GM23338 (cell line): ENCODE measurements around the gene GPR146. TPM values are rescaled to one million over a fixed set of nuclear protein-coding genes. Genes with fewer than 3 reads are reported as not detected.

Experiments used
- ATAC-seq: fragments of 200-7000 bp; cut with Tn5 transposase; 3 replicates; pipeline ENCODE4 v1.9.1; 2020
- DNase-seq: peaks from one replicate; pipeline ENCODE4 v3.0.0-alpha.2; 2015; ENCODE audit warnings: low spot score
- H2AFZ ChIP-seq: fragments of 200-600 bp; sonication (generic); 2 replicates; pipeline ENCODE4 v1.8.0; 2016; ENCODE audit warnings: antibody characterized with exemption, mild to moderate bottlenecking, moderate library complexity
- H3F3A ChIP-seq: fragments of 200-600 bp; sonication (generic); replicated peaks from 2 replicates; pipeline ENCODE4 v1.8.0; 2017; ENCODE audit warnings: antibody characterized with exemption, mixed run types, low read depth
- H3K27ac ChIP-seq: fragments of 200-600 bp; sonication (generic); 2 replicates; pipeline ENCODE4 v1.6.1; 2016; ENCODE audit warnings: low read depth
- H3K27me3 ChIP-seq: fragments of 200-600 bp; sonication (generic); 2 replicates; pipeline ENCODE4 v1.8.0; 2016; ENCODE audit warnings: mild to moderate bottlenecking, mixed run types, moderate library complexity; ENCODE audit not compliant: insufficient read depth
- H3K36me3 ChIP-seq: fragments of 200-600 bp; sonication (generic); 2 replicates; pipeline ENCODE4 v1.8.0; 2016; ENCODE audit warnings: mild to moderate bottlenecking; ENCODE audit not compliant: insufficient read depth
- H3K4me1 ChIP-seq: fragments of 200-600 bp; sonication (generic); 2 replicates; pipeline ENCODE4 v1.8.0; 2016; ENCODE audit warnings: mild to moderate bottlenecking, moderate library complexity; ENCODE audit not compliant: insufficient read depth
- H3K4me2 ChIP-seq: fragments of 200-600 bp; sonication (generic); 2 replicates; pipeline ENCODE4 v1.7.1; 2017; ENCODE audit warnings: mixed run types
- H3K4me3 ChIP-seq: fragments of 200-600 bp; sonication (generic); 2 replicates; pipeline ENCODE4 v1.6.1; 2016; ENCODE audit warnings: mixed run types
- H3K79me2 ChIP-seq: fragments of 200-600 bp; sonication (generic); replicated peaks from 2 replicates; pipeline ENCODE4 v1.8.0; 2017; ENCODE audit warnings: mild to moderate bottlenecking; ENCODE audit not compliant: insufficient read depth
- H3K9me2 ChIP-seq: fragments of 200-600 bp; sonication (generic); 2 replicates; pipeline ENCODE4 v1.8.0; 2017; ENCODE audit not compliant: insufficient read depth
- H4K20me1 ChIP-seq: fragments of 200-600 bp; sonication (generic); replicated peaks from 2 replicates; pipeline ENCODE4 v1.8.0; 2017; ENCODE audit warnings: mild to moderate bottlenecking; ENCODE audit not compliant: insufficient read depth
- H3K27ac Mint-ChIP-seq: 2 replicates; pipeline ENCODE4 v1.8.0; 2020; ENCODE audit warnings: inconsistent platforms, mild to moderate bottlenecking, moderate library complexity, mixed read lengths
- H3K27me3 Mint-ChIP-seq: 3 replicates; pipeline ENCODE4 v1.8.0; 2022; ENCODE audit warnings: low read depth, mild to moderate bottlenecking, moderate library complexity, mixed read lengths, inconsistent platforms; ENCODE audit not compliant: insufficient read depth, poor library complexity
- H3K36me3 Mint-ChIP-seq: 3 replicates; pipeline ENCODE4 v1.8.0; 2021; ENCODE audit warnings: low read depth, mild to moderate bottlenecking, inconsistent platforms, moderate library complexity, mixed read lengths
- H3K4me1 Mint-ChIP-seq: 3 replicates; pipeline ENCODE4 v1.8.0; 2020; ENCODE audit warnings: mild to moderate bottlenecking, inconsistent platforms, mixed read lengths
- H3K4me3 Mint-ChIP-seq: 3 replicates; pipeline ENCODE4 v1.8.0; 2021; ENCODE audit warnings: moderate library complexity, mild to moderate bottlenecking, inconsistent platforms, mixed read lengths
- H3K9me3 Mint-ChIP-seq: 3 replicates; pipeline ENCODE4 v1.8.0; 2020; ENCODE audit warnings: moderate library complexity, mild to moderate bottlenecking, inconsistent platforms, mixed read lengths
- CREB1 ChIP-seq: fragments of 250-450 bp; sonication (Bioruptor Pico); IDR thresholded peaks from 2 replicates; pipeline ENCODE4 v1.5.0; 2020; ENCODE audit warnings: low read depth, mild to moderate bottlenecking, moderate library complexity
- ETS1 ChIP-seq: IDR thresholded peaks from 2 replicates; pipeline ENCODE4 v1.6.1; 2016; ENCODE audit warnings: antibody characterized with exemption
- EZH2 ChIP-seq: fragments of 200-600 bp; sonication (generic); IDR thresholded peaks from one replicate; pipeline ENCODE4 v1.8.0; 2017; ENCODE audit warnings: antibody characterized with exemption, mild to moderate bottlenecking, low read depth; ENCODE audit not compliant: unreplicated experiment
- JUNB ChIP-seq: IDR thresholded peaks from one replicate; pipeline ENCODE4 v1.6.1; 2016; ENCODE audit warnings: antibody characterized with exemption; ENCODE audit not compliant: unreplicated experiment
- NANOG ChIP-seq: IDR thresholded peaks from 2 replicates; pipeline ENCODE4 v1.6.1; 2016; ENCODE audit warnings: antibody characterized with exemption, borderline replicate concordance
- POLR2AphosphoS5 ChIP-seq: IDR thresholded peaks from 2 replicates; pipeline ENCODE4 v1.6.1; 2016; ENCODE audit warnings: antibody characterized with exemption, low read depth
- ZNF114 ChIP-seq: fragments of 250-450 bp; sonication (Bioruptor Pico); IDR thresholded peaks from 2 replicates; pipeline ENCODE4 v1.5.0; 2020; ENCODE audit warnings: mild to moderate bottlenecking, moderate library complexity
- ZNF331 ChIP-seq: fragments of 250-450 bp; sonication (Bioruptor Pico); IDR thresholded peaks from 2 replicates; pipeline ENCODE4 v1.5.0; 2020; ENCODE audit warnings: low read depth, mild to moderate bottlenecking, moderate library complexity
- ZNF462 ChIP-seq: fragments of 250-450 bp; sonication (Bioruptor Pico); IDR thresholded peaks from 2 replicates; pipeline ENCODE4 v1.5.0; 2020; ENCODE audit warnings: mild to moderate bottlenecking, moderate library complexity
- polyA plus RNA-seq: library from polyadenylated mRNA; unstranded; fragments of >200 nt; fragmentation: Nextera tagmentation; extraction: Ambion mirVana; gene quantifications from 2 replicates; pipeline ENCODE4 v1.2.1, GENCODE V29; 2016
- total RNA-seq: library from RNA; depleted of rRNA; stranded (reverse); fragments of >200 nt; shearing (Covaris generic); gene quantifications from 2 replicates; pipeline ENCODE4 v1.2.3, GENCODE V29; 2014

GPR146 gene
- total and polyA plus RNA-seq, 2 experiments from 2014 or later = 0.28 to 0.37 TPM

- no peak for TF ChIP-seq ZNF462
- TF ChIP-seq EZH2 = no peak
- no peak for TF ChIP-seq JUNB
These were observed 39.0 kb upstream of the GPR146 start (continued) for GRCh38 chr7:1005303-1005702.

- no peaks in the 10 kb centered on the region; the same call in 2 of the 3 replicates for H3K9me3 Mint-ChIP-seq
- H3K4me2 ChIP-seq = no peak overlapping the region
- no peaks in the 10 kb centered on the region for H3K4me1 Mint-ChIP-seq
- no peaks in the 10 kb centered on the region for H3K4me1 ChIP-seq
- no peak for TF ChIP-seq EZH2
- TF ChIP-seq CREB1 (CRISPR knock-in tag) = no peak
- no peak for TF ChIP-seq ZNF331
- TF ChIP-seq ZNF114 (CRISPR knock-in tag) = no peak
- no peak for TF ChIP-seq POLR2AphosphoS5
- no peak for TF ChIP-seq ETS1
- TF ChIP-seq NANOG = no peak
- no peaks in the 10 kb centered on the region for H3K9me2 ChIP-seq
- H3K27me3 ChIP-seq = no peaks in the 10 kb centered on the region
- H2AFZ ChIP-seq = no peak overlapping the region
- H4K20me1 ChIP-seq = no peaks in the 10 kb centered on the region
- H3K27me3 Mint-ChIP-seq = peaks cover 20% of the 10 kb centered on the region
- no peak overlapping the region for H3K4me3 Mint-ChIP-seq
- no peaks in the 10 kb centered on the region for H3K79me2 ChIP-seq
- H3K27ac ChIP-seq = no peak overlapping the region
- no peak for ATAC-seq
- no peak for DNase-seq
- no peak overlapping the region for H3K4me3 ChIP-seq
- 0 out of 2 replicates have a peak, but pooled peaks cover 3% of the 10 kb centered on the region for H3F3A ChIP-seq
- H3K27ac Mint-ChIP-seq = no peak overlapping the region
- no peaks in the 10 kb centered on the region for H3K36me3 ChIP-seq
- H3K36me3 Mint-ChIP-seq = peaks cover 11% of the 10 kb centered on the region
These were observed 36.4 kb upstream of the GPR146 start for GRCh38 chr7:1007901-1008300.
